Measurements from ENCODE around the gene HCK. TPM values are rescaled to one million over a fixed set of nuclear protein-coding genes. Genes with fewer than 3 reads are reported as not detected.
"Not testable (repeated sequence)": the region's sequence is repeated elsewhere in the genome, so short reads cannot be mapped to it uniquely, and the experiment has no call there.

HCK gene
- total and polyA plus RNA-seq, 2 donors: 8.3 to 12.2 TPM

DNA sequence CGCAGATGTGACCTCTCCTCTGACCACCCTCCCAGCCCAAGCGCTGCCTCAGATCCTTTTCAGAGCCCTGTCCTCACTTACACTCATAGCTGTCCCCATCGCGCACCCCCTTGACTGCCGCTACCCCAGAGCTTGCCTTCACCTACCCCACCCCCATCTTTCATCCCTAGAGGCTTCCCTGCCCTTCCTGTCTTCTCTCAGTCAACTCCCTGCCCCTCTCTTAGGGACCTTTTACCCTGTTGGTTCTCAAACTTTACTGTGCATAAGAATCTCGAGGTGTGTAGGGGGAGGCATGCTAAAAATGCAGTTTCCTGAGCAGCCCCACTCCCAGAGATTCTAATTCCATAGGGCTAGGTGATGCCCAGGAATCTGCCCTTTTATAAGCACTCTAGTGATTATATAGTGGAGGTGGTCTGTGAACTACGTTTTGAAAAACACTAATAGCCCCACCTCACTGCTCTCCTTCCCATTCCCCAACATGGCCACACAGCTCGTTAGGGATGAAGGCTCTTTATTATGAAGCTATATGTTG lies 58.2 kb downstream of the HCK start:
- no peak for DNase-seq (ENCODE audit: extremely low spot score)
- Histone ChIP-seq H3K4me1 (ENCODE audit: insufficient read depth) (no peaks in the 10 kb centered on the region), H3K27ac (ENCODE audit: low read depth) (peak overlapping the region; percentile 99), H3K4me3 (ENCODE audit: low read depth, low read length) (peak overlapping the region; percentile 75), H3K36me3 (ENCODE audit: insufficient read depth) (no peaks in the 10 kb centered on the region)
- 2% methylated on average over 8 of the region's 8 CpGs for WGBS

DNA sequence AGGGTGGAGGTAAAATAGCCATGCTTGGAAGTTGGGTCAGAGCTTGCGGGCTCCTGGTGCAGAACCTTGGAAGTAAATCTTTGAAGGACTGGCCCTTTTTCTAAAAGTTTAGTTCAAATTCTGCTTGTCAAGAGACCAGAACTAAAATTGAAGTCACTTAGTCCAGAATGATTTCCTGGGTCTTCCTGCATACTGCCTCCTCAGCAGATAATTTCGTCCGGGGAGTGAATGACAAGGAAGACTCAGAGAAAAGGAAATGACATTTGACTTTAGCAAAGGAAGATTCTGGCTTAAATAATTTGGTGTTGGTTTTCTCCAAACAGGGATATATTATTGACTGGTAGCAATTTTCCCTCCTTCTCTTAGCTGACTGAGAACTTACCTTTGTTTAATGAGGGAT lies 58.7 kb downstream of the HCK start:
- 73% methylated on average over 3 of the region's 3 CpGs for WGBS
- Histone ChIP-seq H3K4me1 (ENCODE audit: insufficient read depth) (no peaks in the 10 kb centered on the region), H3K27ac (ENCODE audit: low read depth) (no peak overlapping the region), H3K4me3 (ENCODE audit: low read depth, low read length) (peak overlapping the region; percentile 75), H3K36me3 (ENCODE audit: insufficient read depth) (no peaks in the 10 kb centered on the region)
- no peak for DNase-seq (ENCODE audit: extremely low spot score)

DNA sequence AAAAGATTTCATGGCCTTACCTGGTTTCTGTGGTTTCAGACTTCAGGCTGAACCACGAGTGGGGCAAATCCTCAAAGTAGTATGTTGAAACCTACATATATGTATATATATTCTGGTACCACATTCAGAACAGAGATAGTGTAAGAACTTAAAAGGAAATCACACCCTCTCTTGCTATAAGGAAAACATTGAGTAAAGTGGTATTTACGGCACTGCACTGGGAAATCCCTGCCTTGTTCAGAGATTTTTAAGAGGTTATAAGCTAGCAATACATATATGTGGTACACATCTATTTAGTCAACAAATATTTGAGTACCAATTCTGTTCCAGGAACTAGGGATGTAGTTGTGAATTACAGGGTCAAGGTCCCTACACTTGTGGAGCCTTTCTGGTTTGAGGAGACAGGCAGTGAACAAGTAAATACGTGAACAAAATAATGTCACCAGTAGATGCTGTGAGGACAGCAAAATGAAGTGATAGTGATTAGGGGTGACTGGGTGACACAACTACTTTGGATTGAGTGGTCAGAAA lies 59.2 kb downstream of the HCK start:
- H3K36me3 ChIP-seq (ENCODE audit: insufficient read depth): no peaks in the 10 kb centered on the region
- H3K4me1 ChIP-seq (ENCODE audit: insufficient read depth): no peaks in the 10 kb centered on the region
- WGBS: 73% methylated on average over 3 of the region's 3 CpGs
- no peak for DNase-seq (ENCODE audit: extremely low spot score)
- no peak overlapping the region for H3K4me3 ChIP-seq (ENCODE audit: low read depth, low read length)
- H3K27ac ChIP-seq (ENCODE audit: low read depth): no peak overlapping the region

DNA sequence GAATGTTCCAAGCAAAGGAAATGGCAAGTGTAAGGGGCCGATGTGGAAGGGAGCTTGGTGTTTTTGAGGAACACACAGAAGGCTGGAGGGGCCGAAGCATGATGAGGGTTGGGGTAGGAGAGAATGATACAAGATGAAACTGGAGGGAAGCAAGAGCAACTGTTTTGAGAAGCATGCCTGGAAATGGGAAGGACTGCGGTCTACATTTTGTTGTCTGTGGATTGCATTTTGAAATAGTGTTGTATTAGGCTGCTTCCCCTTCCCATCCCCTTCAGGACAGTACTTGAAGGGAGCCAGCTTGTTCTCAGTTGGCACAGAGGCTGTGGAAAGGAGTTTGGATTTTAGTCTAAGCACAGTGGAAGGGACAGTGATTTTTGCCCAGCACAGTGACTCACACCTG lies 59.7 kb downstream of the HCK start:
- no peak for DNase-seq (ENCODE audit: extremely low spot score)
- Histone ChIP-seq H3K27ac (ENCODE audit: low read depth) (no peak overlapping the region), H3K36me3 (ENCODE audit: insufficient read depth) (no peaks in the 10 kb centered on the region), H3K4me1 (ENCODE audit: insufficient read depth) (no peaks in the 10 kb centered on the region), H3K4me3 (ENCODE audit: low read depth, low read length) (no peak overlapping the region)
- 92% methylated on average over 3 of the region's 3 CpGs for WGBS

DNA sequence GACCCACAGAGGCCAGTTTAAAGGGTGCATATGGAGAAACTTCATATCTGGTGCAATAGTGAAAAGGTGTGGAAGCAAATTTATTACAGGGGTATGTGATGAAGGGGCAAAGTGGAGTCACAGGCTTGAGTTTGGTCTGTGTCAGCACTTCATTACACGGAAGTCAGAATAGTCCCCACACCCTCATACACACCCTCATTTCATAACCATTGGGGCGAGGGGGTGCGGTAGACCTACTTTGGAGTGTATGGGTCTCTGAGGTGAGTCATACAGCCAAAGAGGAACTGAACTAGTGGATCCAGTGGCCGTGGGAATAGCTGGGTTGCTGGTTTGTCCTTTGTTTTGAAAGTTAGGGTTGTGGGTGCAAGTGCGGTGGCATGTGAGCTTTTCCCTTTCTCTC lies 60.8 kb downstream of the HCK start:
- no peaks in the 10 kb centered on the region for H3K4me1 ChIP-seq (ENCODE audit: insufficient read depth)
- no peak for DNase-seq (ENCODE audit: extremely low spot score)
- no peak overlapping the region for H3K27ac ChIP-seq (ENCODE audit: low read depth)
- H3K4me3 ChIP-seq (ENCODE audit: low read depth, low read length): no peak overlapping the region
- 79% methylated on average over 5 of the region's 5 CpGs for WGBS
- H3K36me3 ChIP-seq (ENCODE audit: insufficient read depth): no peaks in the 10 kb centered on the region

DNA sequence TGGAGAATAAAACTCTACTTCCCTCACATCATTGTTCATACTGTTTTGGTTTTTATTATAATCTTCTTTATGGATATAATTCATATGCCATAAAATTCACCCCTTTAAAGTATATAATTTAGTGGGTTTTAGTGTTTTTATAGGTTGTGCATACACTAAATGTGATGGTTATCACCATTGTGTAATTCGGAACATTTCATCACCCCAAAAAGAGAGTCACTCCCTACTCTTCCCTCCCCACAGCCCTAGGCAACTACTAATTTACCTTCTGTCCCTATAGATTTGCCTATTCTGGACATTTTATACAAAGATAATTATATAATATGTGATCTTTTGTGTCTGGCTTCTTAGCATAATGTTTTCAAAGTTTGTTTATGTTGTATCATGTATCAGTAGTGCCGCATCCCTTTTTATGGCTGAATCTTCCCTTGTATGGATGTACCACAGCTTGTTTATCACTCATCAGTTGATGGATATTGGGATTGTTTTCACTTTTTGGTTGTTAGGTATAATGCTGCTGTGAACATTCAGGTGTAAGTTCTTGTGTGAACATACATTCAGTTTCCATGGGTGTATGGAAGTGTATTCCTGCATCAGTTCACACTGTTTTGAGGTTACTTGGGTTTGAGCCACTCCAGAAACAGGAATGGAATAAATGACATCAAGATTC lies 61.7 kb downstream of the HCK start:
- Histone ChIP-seq H3K27ac (ENCODE audit: low read depth) (no peak overlapping the region), H3K4me1 (ENCODE audit: insufficient read depth) (no peaks in the 10 kb centered on the region), H3K4me3 (ENCODE audit: low read depth, low read length) (no peak overlapping the region), H3K36me3 (ENCODE audit: insufficient read depth) (no peaks in the 10 kb centered on the region)
- no peak for DNase-seq (ENCODE audit: extremely low spot score)
- WGBS: 89% methylated on average over 2 of the region's 2 CpGs

DNA sequence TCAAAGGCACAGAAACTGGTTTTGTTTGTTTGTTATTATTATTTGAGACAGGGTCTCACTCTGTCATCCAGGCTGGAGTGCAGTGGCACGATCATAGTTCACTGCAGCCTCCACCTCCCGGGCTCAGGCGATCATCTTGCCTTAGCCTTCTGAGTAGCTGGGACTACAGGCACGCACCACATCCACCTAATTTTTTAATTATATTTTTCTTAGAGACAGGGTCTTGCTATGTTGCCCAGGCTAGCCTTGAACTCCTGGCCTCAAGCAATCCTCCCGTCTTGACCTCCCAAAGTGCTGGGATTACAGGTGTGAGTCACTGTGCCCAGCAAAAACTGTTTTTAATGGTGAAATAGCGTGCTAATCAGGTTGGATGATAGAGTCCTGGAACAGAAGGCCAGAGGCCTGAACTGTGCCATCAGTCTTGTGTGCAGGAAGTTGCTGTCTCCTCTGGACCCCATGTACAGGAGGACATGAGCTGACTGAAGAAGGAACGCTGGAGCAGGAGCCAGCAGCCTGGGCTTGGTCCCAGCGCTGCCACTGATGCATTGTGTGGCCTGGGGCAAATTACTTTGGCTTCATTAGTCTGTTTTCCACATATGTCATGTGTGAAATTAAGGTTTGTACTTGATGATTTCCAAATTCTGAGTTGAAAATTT lies 62.4 kb downstream of the HCK start:
- H3K27ac ChIP-seq (ENCODE audit: low read depth): no peak overlapping the region
- 88% methylated on average over 8 of the region's 8 CpGs for WGBS
- H3K36me3 ChIP-seq (ENCODE audit: insufficient read depth): no peaks in the 10 kb centered on the region
- DNase-seq (ENCODE audit: extremely low spot score): no peak
- no peaks in the 10 kb centered on the region for H3K4me1 ChIP-seq (ENCODE audit: insufficient read depth)
- no peak overlapping the region for H3K4me3 ChIP-seq (ENCODE audit: low read depth, low read length)

DNA sequence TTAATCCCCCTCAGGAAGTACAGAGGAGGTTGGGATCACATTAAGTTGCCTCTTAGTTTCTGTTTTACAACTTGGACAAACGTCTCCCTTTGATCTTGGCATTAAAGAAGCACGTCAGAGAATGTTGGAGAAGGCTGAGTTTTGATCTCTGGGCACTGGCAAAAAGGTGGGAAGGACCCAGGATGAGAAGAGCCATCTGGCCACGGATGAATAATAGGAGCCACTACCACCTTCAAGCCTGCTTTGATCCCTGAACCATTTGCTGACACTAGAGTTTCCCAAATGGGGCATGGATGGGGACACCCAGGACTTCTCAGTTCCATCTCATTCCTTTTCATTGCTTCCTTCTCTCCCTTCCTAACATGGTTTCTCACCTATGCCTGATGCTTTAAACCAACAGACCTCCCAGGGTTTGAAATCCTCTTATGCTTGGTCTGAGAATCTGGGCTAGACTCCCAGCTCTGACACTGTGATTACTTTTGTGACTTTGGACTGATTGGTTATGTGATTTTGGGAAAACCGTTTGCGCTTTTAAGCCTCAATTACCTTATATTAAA lies 63.2 kb downstream of the HCK start:
- H3K4me1 ChIP-seq (ENCODE audit: insufficient read depth): no peaks in the 10 kb centered on the region
- 43% methylated on average over 5 of the region's 5 CpGs for WGBS
- no peak for DNase-seq (ENCODE audit: extremely low spot score)
- no peaks in the 10 kb centered on the region for H3K36me3 ChIP-seq (ENCODE audit: insufficient read depth)
- no peak overlapping the region for H3K4me3 ChIP-seq (ENCODE audit: low read depth, low read length)
- H3K27ac ChIP-seq (ENCODE audit: low read depth): no peak overlapping the region

DNA sequence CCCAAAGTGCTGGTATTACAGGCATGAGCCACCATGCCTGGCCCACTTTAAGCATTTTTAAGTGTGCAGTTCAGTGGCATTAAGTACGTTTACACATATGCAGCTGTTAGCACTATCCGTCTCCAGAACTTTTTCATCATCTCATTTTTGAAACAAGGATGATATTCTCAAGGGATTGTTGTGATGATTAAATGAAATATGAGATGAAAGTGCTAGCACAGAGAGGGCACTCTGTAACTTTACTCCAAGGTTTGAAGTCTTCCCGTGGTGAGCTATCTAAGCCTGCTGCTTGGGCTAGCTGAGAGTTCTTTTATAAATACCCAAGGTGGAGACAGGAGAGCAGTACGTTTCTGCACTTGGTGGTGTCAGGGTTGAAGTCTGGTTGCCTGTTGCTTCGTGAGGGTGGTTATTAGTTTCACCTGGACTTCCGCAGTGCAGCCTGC lies 64.1 kb downstream of the HCK start:
- DNase-seq (ENCODE audit: extremely low spot score): no peak
- H3K4me1 ChIP-seq (ENCODE audit: insufficient read depth): no peaks in the 10 kb centered on the region
- no peaks in the 10 kb centered on the region for H3K36me3 ChIP-seq (ENCODE audit: insufficient read depth)
- H3K4me3 ChIP-seq (ENCODE audit: low read depth, low read length): no peak overlapping the region
- H3K27ac ChIP-seq (ENCODE audit: low read depth): no peak overlapping the region
- 51% methylated on average over 6 of the region's 6 CpGs for WGBS

DNA sequence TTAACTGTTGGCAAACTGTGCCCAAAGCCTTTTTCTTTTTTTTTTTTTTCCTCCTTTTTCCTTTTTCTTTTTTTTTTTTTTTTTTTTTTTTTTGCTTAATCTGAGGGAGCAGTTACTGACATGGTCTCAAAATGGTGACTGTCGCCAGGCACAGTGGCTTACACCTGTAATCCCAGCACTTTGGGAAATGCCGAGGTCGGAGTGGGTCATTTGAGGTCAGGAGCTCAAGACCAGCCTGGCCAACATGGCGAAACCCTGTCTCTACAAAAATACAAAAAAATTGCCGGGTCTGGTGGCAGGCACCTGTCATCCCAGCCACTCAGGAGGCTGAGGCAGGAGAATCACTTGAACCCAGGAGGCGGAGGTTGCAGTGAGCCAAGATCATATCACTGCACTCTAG lies 64.8 kb downstream of the HCK start:
- 91% methylated on average over 6 of the region's 6 CpGs for WGBS
- H3K4me1 ChIP-seq (ENCODE audit: insufficient read depth): not testable (repeated sequence)

DNA sequence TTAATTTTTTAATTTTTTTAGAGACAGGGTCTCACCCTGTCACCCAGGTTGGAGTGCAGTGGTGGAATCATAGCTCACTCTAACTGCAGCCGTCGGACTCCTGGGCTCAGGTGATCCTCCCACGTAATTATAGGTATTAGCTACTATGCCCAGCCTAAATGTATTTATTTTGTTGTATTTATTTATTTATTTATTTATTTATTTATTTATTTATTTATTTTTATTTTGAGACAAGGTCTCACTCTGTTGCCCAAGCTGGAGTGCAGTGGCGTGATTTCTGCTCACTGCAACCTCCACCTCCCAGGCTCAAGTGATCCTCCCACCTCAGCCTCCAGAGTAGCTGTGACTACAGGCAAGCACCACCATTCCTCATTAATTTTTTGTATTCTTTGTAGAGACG lies 66.4 kb downstream of the HCK start:
- 97% methylated on average over 5 of the region's 5 CpGs for WGBS
- not testable (repeated sequence) for H3K27ac ChIP-seq (ENCODE audit: low read depth); H3K4me1 ChIP-seq (ENCODE audit: insufficient read depth); DNase-seq (ENCODE audit: extremely low spot score); H3K36me3 ChIP-seq (ENCODE audit: insufficient read depth); H3K4me3 ChIP-seq (ENCODE audit: low read depth, low read length)

More for the DNA sequence above, 64.8 kb downstream of the HCK start:
- not testable (repeated sequence) for H3K36me3 ChIP-seq (ENCODE audit: insufficient read depth); H3K27ac ChIP-seq (ENCODE audit: low read depth); DNase-seq (ENCODE audit: extremely low spot score); H3K4me3 ChIP-seq (ENCODE audit: low read depth, low read length)

DNA sequence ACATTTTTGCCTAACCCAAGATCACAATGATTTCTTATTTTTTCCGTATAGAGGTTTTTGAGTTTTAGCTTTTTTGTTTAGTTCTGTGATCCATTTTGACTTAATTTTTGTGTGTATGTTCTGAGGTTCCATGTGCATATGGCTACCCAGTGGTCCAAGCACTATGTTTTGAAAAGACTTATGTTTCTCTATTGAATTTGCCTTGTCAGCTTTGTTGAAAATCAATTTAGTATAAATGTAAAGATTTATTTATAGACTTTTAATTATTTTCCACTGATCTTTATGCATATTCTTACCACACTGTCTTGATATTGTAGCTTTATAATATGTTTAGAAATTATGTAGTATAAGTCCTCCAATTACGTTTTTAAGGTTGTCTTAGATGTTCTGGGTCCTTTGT lies 67.7 kb downstream of the HCK start:
- no peak for DNase-seq (ENCODE audit: extremely low spot score)
- 94% methylated on average over 2 of the region's 2 CpGs for WGBS
- H3K36me3 ChIP-seq (ENCODE audit: insufficient read depth): no peaks in the 10 kb centered on the region
- no peak overlapping the region for H3K4me3 ChIP-seq (ENCODE audit: low read depth, low read length)
- H3K4me1 ChIP-seq (ENCODE audit: insufficient read depth): no peaks in the 10 kb centered on the region
- no peak overlapping the region for H3K27ac ChIP-seq (ENCODE audit: low read depth)

DNA sequence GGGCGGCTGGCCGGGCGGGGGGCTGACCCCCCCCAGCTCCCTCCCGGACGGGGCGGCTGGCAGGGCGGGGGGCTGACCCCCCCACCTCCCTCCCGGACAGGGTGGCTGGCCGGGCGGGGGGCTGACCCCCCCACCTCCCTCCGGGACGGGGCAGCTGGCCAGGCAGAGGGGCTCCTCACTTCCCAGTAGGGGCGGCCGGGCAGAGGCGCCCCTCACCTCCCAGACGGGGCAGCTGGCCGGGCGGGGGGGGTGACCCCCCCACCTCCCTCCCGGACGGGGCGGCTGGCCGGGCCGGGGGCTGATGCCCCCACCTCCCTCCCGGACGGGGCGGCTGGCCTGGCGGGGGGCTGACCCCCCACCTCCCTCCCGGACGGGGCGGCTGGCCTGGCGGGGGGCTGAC lies 69.9 kb downstream of the HCK start:
- not testable (repeated sequence) for H3K4me1 ChIP-seq (ENCODE audit: insufficient read depth); H3K36me3 ChIP-seq (ENCODE audit: insufficient read depth); DNase-seq (ENCODE audit: extremely low spot score); H3K27ac ChIP-seq (ENCODE audit: low read depth); H3K4me3 ChIP-seq (ENCODE audit: low read depth, low read length)
- 94% methylated on average over 22 of the region's 31 CpGs for WGBS

DNA sequence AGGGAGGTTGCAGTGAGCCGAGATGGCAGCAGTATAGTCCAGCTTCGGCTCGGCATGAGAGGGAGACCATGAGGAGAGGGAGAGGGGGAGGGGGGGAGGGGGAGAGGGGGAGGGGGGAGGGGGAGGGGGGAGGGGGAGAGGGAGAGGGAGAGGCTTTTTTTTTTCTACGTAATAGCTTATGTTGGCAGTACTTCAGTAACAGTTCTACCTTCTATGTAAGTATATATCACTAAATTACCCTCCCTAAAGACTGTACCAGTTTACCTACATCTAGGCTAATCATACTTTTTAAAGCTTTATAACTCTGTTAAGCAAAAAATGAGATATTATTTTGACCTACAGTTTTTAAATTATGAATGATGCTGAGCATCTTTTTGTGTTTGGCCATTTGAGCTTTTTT lies 71.0 kb downstream of the HCK start:
- H3K36me3 ChIP-seq (ENCODE audit: insufficient read depth): no peaks in the 10 kb centered on the region
- WGBS: 90% methylated on average over 1 of the region's 4 CpGs
- H3K27ac ChIP-seq (ENCODE audit: low read depth): no peak overlapping the region
- H3K4me1 ChIP-seq (ENCODE audit: insufficient read depth): no peaks in the 10 kb centered on the region
- H3K4me3 ChIP-seq (ENCODE audit: low read depth, low read length): no peak overlapping the region
- DNase-seq (ENCODE audit: extremely low spot score): no peak

All from urinary bladder (tissue), 4 donors.